K562 (cell line): ENCODE measurements around the gene ABCA4. TPM values are rescaled to one million over a fixed set of nuclear protein-coding genes. Genes with fewer than 3 reads are reported as not detected.

Experiments used
- ATAC-seq: fragments of 200-7000 bp; cut with Tn5 transposase; 3 replicates; pipeline ENCODE4 v1.9.1; 2020; ENCODE audit warnings: moderate library complexity
- BruUV-seq: library from RNA; stranded (reverse); fragments of 400-500 nt; replicated peaks from 2 replicates; lab custom pipeline; 2021; lab: Mats Ljungman, UMichigan
- CTCF ChIA-PET: fragments of 300-600 bp; formaldehyde crosslinking; extraction: SDS; loops from one replicate; lab custom pipeline; 2021; ENCODE audit warnings: low intra/inter-chr PET ratio; lab: Yijun Ruan, JAX
- POLR2A ChIA-PET: fragments of 300-600, 350-650 bp; sonication (Branson Sonifier 250); formaldehyde crosslinking; extraction: SDS; loops from one replicate; lab custom pipeline; 2021; ENCODE audit warnings: antibody characterized with exemption, inconsistent platforms; lab: Yijun Ruan, JAX
- DNase-seq, 4 experiments: peaks; one replicate each; pipeline versions ENCODE4 v3.0.0 to v3.0.0-alpha.2; 2011 to 2018; ENCODE audit warnings: low spot score in 3 of 4, mixed read lengths in 3 of 4; ENCODE audit errors: extremely low read depth in 1 of 4
- FAIRE-seq: peaks from 2 replicates; lab custom pipeline; 2011; peaks lifted over from hg19 to GRCh38; lab: Jason Lieb, UNC
- H2AFZ ChIP-seq: 2 replicates; pipeline ENCODE4 v1.6.0; 2011; ENCODE audit warnings: low read depth, low read length, control low read depth, inconsistent platforms
- H3K27ac ChIP-seq: fragments of 200-600 bp; 3 replicates; pipeline ENCODE4 v1.8.0; 2011; ENCODE audit warnings: low read depth, mild to moderate bottlenecking, control low read depth, inconsistent platforms, low read length, moderate library complexity, mixed read lengths; ENCODE audit errors: extremely low read depth
- H3K27me3 ChIP-seq, 2 experiments: fragments of 300-600 bp in 1 of 2; 2 replicates in 1 of 2; 3 replicates in 1 of 2; pipeline versions ENCODE4 v1.6.0 to v1.8.0; 2011; ENCODE audit warnings: inconsistent platforms in 2 of 2, low read length in 2 of 2, mild to moderate bottlenecking in 1 of 2, mixed read lengths in 1 of 2, moderate library complexity in 1 of 2; ENCODE audit not compliant: control insufficient read depth in 2 of 2, insufficient read depth in 2 of 2
- H3K36me3 ChIP-seq: fragments of 300-600 bp; 3 replicates; pipeline ENCODE4 v1.8.0; 2011; ENCODE audit warnings: mild to moderate bottlenecking, low read length, inconsistent platforms; ENCODE audit not compliant: control insufficient read depth, insufficient read depth
- H3K4me1 ChIP-seq, 2 experiments: fragments of 200-600 bp in 1 of 2; replicated peaks in 1 of 2; 2 replicates in 1 of 2; 3 replicates in 1 of 2; pipeline versions ENCODE4 v1.5.1 to v1.8.0; 2011; ENCODE audit warnings: inconsistent platforms in 2 of 2, low read length in 2 of 2, mild to moderate bottlenecking in 1 of 2, mixed read lengths in 1 of 2, moderate library complexity in 1 of 2; ENCODE audit not compliant: control insufficient read depth in 2 of 2, insufficient read depth in 2 of 2
- H3K4me2 ChIP-seq: 2 replicates; pipeline ENCODE4 v1.6.1; 2011; ENCODE audit warnings: low read length, control low read depth, inconsistent platforms, mixed read lengths; ENCODE audit not compliant: insufficient read depth
- H3K4me3 ChIP-seq: fragments of 200-600 bp; sonication (generic), shearing (Covaris generic); 2 replicates; pipeline ENCODE4 v1.5.1; 2016; ENCODE audit warnings: control low read depth, inconsistent platforms
- H3K79me2 ChIP-seq: fragments of 200-600 bp; 3 replicates; pipeline ENCODE4 v1.8.0; 2011; ENCODE audit warnings: low read length, inconsistent platforms; ENCODE audit not compliant: control insufficient read depth, insufficient read depth
- H3K9ac ChIP-seq, 2 experiments: 2 replicates each; pipeline versions ENCODE4 v1.6.0 to v1.6.1; 2011; ENCODE audit warnings: low read depth in 2 of 2, low read length in 2 of 2, control low read depth in 1 of 2, inconsistent platforms in 1 of 2, mild to moderate bottlenecking in 1 of 2, mixed read lengths in 1 of 2; ENCODE audit not compliant: insufficient read depth in 1 of 2
- H3K9me1 ChIP-seq: one replicate; pipeline ENCODE4 v1.6.0; 2011; ENCODE audit warnings: inconsistent platforms, mild to moderate bottlenecking, low read length, moderate library complexity; ENCODE audit not compliant: control insufficient read depth, insufficient read depth
- H3K9me3 ChIP-seq: replicated peaks from 2 replicates; pipeline ENCODE4 v1.5.1; 2011; ENCODE audit warnings: low read depth, low read length, inconsistent platforms; ENCODE audit not compliant: control insufficient read depth, insufficient read depth
- H4K20me1 ChIP-seq: replicated peaks from 2 replicates; pipeline ENCODE4 v1.6.1; 2011; ENCODE audit warnings: low read length, inconsistent platforms, mixed read lengths; ENCODE audit not compliant: control insufficient read depth, insufficient read depth
- CTCF ChIP-seq, 3 experiments: IDR thresholded peaks in 2 of 3; conservative IDR thresholded peaks in 1 of 3; 2 replicates each; pipeline ENCODE4 v1.5.1; 2011 to 2012; ENCODE audit warnings: low read length in 3 of 3, mild to moderate bottlenecking in 3 of 3, control low read depth in 2 of 3, improper control_type of control experiment in 1 of 3, inconsistent platforms in 1 of 3, low read depth in 1 of 3, mixed read lengths in 1 of 3, moderate library complexity in 1 of 3; ENCODE audit not compliant: insufficient read depth in 2 of 3
- NFXL1 ChIP-seq: fragments of 450-650 bp; formaldehyde crosslinking; IDR thresholded peaks from 2 replicates; pipeline ENCODE4 v1.4.0; 2021; ENCODE audit warnings: mild to moderate bottlenecking
- RAD21 ChIP-seq, 2 experiments: fragments of 250-450 bp in 1 of 2; fragments of 450-650 bp in 1 of 2; sonication (Bioruptor Pico) in 1 of 2; formaldehyde crosslinking in 1 of 2; IDR thresholded peaks in 1 of 2; conservative IDR thresholded peaks in 1 of 2; 2 replicates each; pipeline versions ENCODE4 v1.4.0 to v1.8.0; 2020 to 2022; ENCODE audit warnings: mild to moderate bottlenecking in 2 of 2, moderate library complexity in 1 of 2
- ZNF316 ChIP-seq: fragments of 450-650 bp; IDR thresholded peaks from 2 replicates; pipeline ENCODE4 v1.6.1; 2016
- WGBS: fragments of 100-300 bp; shearing (Covaris generic); methylation state at CpG from one replicate; pipeline ENCODE4 v1.1.6; 2016; ENCODE audit warnings: low coverage, mixed read lengths; ENCODE audit not compliant: insufficient coverage; ENCODE audit errors: missing lambda C conversion rate; 5-methylcytosine and 5-hydroxymethylcytosine counted together
- in situ Hi-C: fragments of 300-500 bp; cut with MboI; formaldehyde crosslinking; loops from 4 replicates; pipeline ENCODE4 v1.15.0; 2018; ENCODE audit warnings: inconsistent platforms, mixed read lengths
- intact Hi-C: fragments of 100-400 bp; cut with micrococcal nuclease; formaldehyde crosslinking; loops from 2 replicates; pipeline ENCODE4 v1.14.2; 2022
- polyA plus RNA-seq, 8 experiments: library from polyadenylated mRNA; depleted of rRNA in 4 of 8; stranded (reverse) in 5 of 8; unstranded in 3 of 8; fragments of >200 nt; fragmentation: Nextera tagmentation in 2 of 8; fragmentation: Illumina TruSeq in 1 of 8; extraction: Ambion mirVana in 2 of 8; extraction: Trizol in 1 of 8; gene quantifications; 2 replicates each; pipeline versions ENCODE4 v1.2.1 to v1.2.3, GENCODE V29; 2011 to 2014; ENCODE audit warnings: inconsistent platforms in 1 of 8, missing spikeins in 1 of 8
- total RNA-seq, 7 experiments: library from RNA; depleted of rRNA in 6 of 7; stranded (reverse); fragments of >200 nt in 6 of 7; fragmentation: Illumina TruSeq in 2 of 7; extraction: Trizol in 2 of 7; gene quantifications; 2 replicates each; pipeline versions ENCODE4 v1.2.1 to v1.2.3, GENCODE V29; 2011 to 2021; ENCODE audit warnings: low replicate concordance in 1 of 7

Gene ABCA4
- total and polyA plus RNA-seq, 9 of the 15 experiments (the other 6 are each of a cell fraction or from before 2014, with no cell fraction given): 0.01 to 0.04 TPM; not detected in 7

DNA sequence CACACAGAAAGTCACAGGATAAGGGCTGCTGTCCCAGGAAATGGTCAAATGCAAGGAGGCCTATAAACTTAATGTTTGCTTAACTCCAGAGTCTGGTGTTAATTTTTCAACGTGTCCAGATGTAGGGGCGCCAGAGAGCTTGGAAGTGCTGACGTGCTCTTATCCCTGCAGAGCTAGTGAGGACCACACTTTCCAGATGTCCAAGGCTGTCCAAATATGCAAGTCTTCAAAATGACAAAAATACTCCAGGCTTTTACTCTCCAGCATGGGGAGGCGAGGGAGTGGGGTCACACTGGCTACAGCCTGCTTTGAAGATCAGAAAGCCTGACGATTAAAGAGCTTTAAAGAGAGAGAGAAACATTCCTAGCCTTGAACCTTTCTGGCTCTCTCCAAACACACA is 57.6 kb downstream of the ABCA4 start:
- peaks cover 0 to 10% of the 10 kb centered on the region in 2 experiments; a peak in 3 of 5 replicates for H3K27me3 ChIP-seq
- peak in 1 of 4 experiments; percentile 20 for DNase-seq
- H3K27ac ChIP-seq: no peak overlapping the region
- in situ Hi-C loops (loop anchor here (10.0 kb wide), 2 partner anchors 411 to 741 kb away; no protein-coding TSS in a partner anchor), intact Hi-C loops (no loop called here)
- ATAC-seq: peak; percentile 67
- H3K9me3 ChIP-seq: no peaks in the 10 kb centered on the region
- no peaks in the 10 kb centered on the region for H3K79me2 ChIP-seq
- H3K4me1 ChIP-seq: no peaks in the 10 kb centered on the region
- H3K4me2 ChIP-seq: no peak overlapping the region
- H2AFZ ChIP-seq: no peak overlapping the region
- FAIRE-seq: peak; percentile 58
- no peaks in the 10 kb centered on the region; the same call in 1 of the 2 replicates for H4K20me1 ChIP-seq
- WGBS: 0% methylated on average over 5 of the region's 5 CpGs
- H3K9me1 ChIP-seq: no peaks in the 10 kb centered on the region
- H3K36me3 ChIP-seq: no peaks in the 10 kb centered on the region
- BruUV-seq: no TSS peak
- TF ChIP-seq RAD21 (CRISPR knock-in tag; conservative IDR thresholded peaks at IDR 0.05 in 1 of 2, IDR thresholded peaks at IDR 0.05 in 1 of 2) (peak in 1 of 2 experiments; percentile 28; a peak in 2 of 4 replicates), NFXL1 (CRISPR knock-in tag) (no peak), CTCF (IDR thresholded peaks at IDR 0.05 in 2 of 3, conservative IDR thresholded peaks at IDR 0.05 in 1 of 3; ENCODE audit: insufficient read depth in 2 of 3, low read depth in 1 of 3, low read length in 3 of 3) (peak; percentile 14 to 39 (median 37); a peak in 4 of 6 replicates), ZNF316 (peak; percentile 31; the same call in 1 of the 2 replicates)
- CTCF ChIA-PET: interaction anchor here (4.5 kb wide), 1 partner anchor 272 kb away, joined by 44 read pairs; no protein-coding TSS in a partner anchor
- POLR2A ChIA-PET: interaction anchor here (0.6 to 1.0 kb wide), 2 partner anchors 16 to 266 kb away, joined by 3 read pairs; no protein-coding TSS in a partner anchor
- no peak overlapping the region for H3K4me3 ChIP-seq
- no peak overlapping the region for H3K9ac ChIP-seq
